GM10248 (cell line): ENCODE results near the gene FLNA.
A peak's percentile ranks its signal among the peaks of the same experiment; 100 is the strongest.
"Not testable (repeated sequence)": the region's sequence is repeated elsewhere in the genome, so short reads cannot be mapped to it uniquely, and the experiment has no call there.

Source experiments
- CTCF ChIA-PET: fragments of 300-600 bp; sonication (Branson Sonifier 250); formaldehyde crosslinking; extraction: SDS; loops from one replicate; lab custom pipeline; 2021; ENCODE audit warnings: antibody characterized with exemption; lab: Yijun Ruan, JAX
- POLR2A ChIA-PET: fragments of 350-650 bp; sonication (Branson Sonifier 250); formaldehyde crosslinking; extraction: SDS; loops from one replicate; lab custom pipeline; 2020; ENCODE audit warnings: antibody characterized with exemption; lab: Yijun Ruan, JAX
- DNase-seq: peaks from one replicate; pipeline ENCODE4 v3.0.0; 2012; ENCODE audit errors: extremely low spot score
- CTCF ChIP-seq: IDR thresholded peaks from 2 replicates; pipeline ENCODE4 v1.5.1; 2012; ENCODE audit warnings: mild to moderate bottlenecking, low read depth; ENCODE audit errors: extremely low read depth, missing control alignments, control extremely low read depth

Gene FLNA

GRCh38 chrX:154398668-154399526, 24.5 kb upstream of the FLNA start:
- CTCF ChIA-PET: interaction anchor here (0.7 to 3.0 kb wide), 10 partner anchors 12 to 385 kb away, joined by 3 to 12 read pairs (median 4); partner anchors contain the start of genes EMD, FLNA and TAFAZZIN
- POLR2A ChIA-PET: interaction anchor here (1.2 to 1.5 kb wide), 2 partner anchors 13 to 91 kb away, joined by 3 to 4 read pairs; partner anchors contain the start of gene SLC10A3
- peak; percentile 50 for DNase-seq
- TF ChIP-seq CTCF: peak; percentile 64

- TF ChIP-seq CTCF: no peak
- CTCF ChIA-PET: interaction anchor here (0.6 to 3.0 kb wide), 10 partner anchors 13 to 384 kb away, joined by 3 to 12 read pairs (median 4); partner anchors contain the start of genes EMD, FLNA, TAFAZZIN and UBL4A
These were observed 23.6 kb upstream of the FLNA start, which contains the start of gene RPL10 for GRCh38 chrX:154397888-154398667. Gene RPL10, plus strand, starts transcription at chrX:154398377. Its CDS starts 143 bp downstream, at chrX:154398520.

GRCh38 chrX:154396973-154397887, 22.8 kb upstream of the FLNA start:
- CTCF ChIA-PET: interaction anchor here (0.6 to 3.0 kb wide), 5 partner anchors 14 to 130 kb away, joined by 3 to 12 read pairs (median 4); partner anchors contain the start of genes FLNA, TAFAZZIN and UBL4A
- peak; percentile 54 for DNase-seq
- POLR2A ChIA-PET: interaction anchor here (1.0 to 1.1 kb wide), 3 partner anchors 14 to 26 kb away, joined by 3 to 4 read pairs (median 4); partner anchors contain the start of gene EMD
- TF ChIP-seq CTCF: no peak

More at GRCh38 chrX:154397888-154398667, 23.6 kb upstream of the FLNA start, which contains the start of gene RPL10:
- peak; percentile 92 for DNase-seq
- POLR2A ChIA-PET: interaction anchor here (1.0 to 1.1 kb wide), 3 partner anchors 14 to 27 kb away, joined by 3 to 4 read pairs (median 4); partner anchors contain the start of gene EMD

- DNase-seq, POLR2A ChIA-PET, CTCF ChIA-PET: not testable (repeated sequence)
These were observed 21.9 kb upstream of the FLNA start for GRCh38 chrX:154396363-154396762.

DNA sequence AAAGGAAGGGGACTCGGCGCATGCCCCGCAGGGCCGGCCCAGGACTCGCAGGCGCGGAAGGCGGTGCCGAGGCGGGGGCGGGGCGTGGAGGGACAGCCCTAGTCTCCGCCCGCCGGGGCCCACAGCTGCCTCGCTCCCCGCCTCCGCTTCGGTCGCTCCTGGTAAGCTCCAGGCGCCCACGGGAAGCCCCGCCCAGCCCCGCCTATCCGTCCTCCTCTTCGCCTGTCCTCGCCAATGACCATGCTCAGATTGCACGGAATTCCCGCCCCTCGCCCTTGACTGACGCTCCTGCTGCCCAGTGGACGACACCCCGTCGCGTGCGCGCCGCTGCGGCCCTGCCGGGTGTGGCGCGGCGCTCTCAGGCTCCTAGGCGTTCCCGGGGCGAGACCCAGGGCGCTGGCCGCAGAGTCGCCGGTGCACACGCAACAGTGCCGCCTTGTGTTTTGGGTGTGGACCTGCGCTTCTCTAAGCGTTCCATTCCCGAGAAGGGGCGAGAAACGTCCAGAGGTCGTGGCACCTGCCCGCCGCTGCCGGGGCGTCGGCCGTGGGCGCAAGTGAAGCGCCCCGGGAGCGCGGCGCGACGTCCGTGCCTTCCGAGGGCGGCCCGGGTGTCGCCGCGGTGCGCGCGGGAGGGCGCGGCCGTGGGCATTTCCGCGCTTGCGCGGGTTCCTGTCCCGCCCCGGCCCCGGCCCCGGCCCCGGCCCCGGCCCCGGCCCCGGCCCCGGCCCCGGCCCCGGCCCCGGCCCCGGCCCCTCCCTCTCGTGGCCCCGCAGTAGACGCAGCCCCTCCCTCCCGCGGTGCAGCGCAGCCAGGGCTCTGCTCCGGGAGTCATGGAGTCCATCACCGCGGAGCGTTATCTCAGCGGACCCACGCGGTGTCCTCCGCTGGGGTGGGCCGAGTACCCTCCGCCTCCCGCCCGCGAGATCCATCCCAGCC, 15.6 kb upstream of the FLNA start:
- CTCF ChIA-PET, POLR2A ChIA-PET, DNase-seq: not testable (repeated sequence)

DNA sequence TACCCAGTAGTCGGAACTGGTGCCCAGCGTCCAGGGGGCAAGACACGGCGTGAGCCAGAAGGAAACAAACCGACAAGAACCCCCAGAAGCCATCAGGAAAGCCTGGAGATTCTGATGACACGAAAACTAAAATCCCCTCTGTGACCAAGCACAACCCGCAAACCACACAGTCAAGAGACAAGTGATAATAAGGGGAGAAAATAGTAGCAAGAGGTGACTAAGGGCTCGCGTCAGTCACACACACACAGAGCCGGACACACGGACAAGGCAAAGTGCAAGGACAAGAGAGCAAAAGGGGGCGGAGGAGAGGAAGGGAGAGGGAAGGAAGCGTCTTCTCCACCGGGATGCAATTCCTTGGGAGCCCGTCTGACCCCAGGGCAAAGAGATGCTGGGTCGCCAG, 14.2 kb upstream of the FLNA start:
- DNase-seq, POLR2A ChIA-PET, CTCF ChIA-PET: not testable (repeated sequence)

DNA sequence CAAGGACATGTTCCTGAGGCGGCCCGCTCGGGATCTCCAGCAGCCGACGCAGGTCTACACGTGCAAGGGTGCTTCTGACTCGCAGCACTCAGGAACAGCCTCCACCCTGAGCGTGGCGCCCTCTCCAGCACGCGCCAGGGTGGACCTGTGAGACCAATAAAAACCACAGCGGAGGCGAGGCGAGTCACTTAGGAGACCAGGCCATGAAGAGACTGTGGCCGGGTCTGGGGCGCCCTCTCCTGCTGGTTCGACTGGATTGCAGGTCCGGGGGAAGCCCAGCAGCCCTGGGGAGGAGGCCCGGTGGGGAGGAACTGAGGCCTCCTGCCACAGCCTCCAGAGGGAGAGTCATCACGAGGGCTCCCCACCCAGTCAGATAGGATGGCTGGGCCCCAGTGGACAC, 13.7 kb upstream of the FLNA start:
- POLR2A ChIA-PET: not testable (repeated sequence)

More for the DNA sequence above, 13.7 kb upstream of the FLNA start:
- DNase-seq, CTCF ChIA-PET: not testable (repeated sequence)
